Amygdala (tissue), 56 donors: Measurements from ENCODE around the gene HOATZ.

ENCODE experiments used
- DNase-seq, 56 donors: peaks; one replicate each; lab custom pipeline; 2025; lab: John Stamatoyannopoulos, UW

HOATZ gene

DNA sequence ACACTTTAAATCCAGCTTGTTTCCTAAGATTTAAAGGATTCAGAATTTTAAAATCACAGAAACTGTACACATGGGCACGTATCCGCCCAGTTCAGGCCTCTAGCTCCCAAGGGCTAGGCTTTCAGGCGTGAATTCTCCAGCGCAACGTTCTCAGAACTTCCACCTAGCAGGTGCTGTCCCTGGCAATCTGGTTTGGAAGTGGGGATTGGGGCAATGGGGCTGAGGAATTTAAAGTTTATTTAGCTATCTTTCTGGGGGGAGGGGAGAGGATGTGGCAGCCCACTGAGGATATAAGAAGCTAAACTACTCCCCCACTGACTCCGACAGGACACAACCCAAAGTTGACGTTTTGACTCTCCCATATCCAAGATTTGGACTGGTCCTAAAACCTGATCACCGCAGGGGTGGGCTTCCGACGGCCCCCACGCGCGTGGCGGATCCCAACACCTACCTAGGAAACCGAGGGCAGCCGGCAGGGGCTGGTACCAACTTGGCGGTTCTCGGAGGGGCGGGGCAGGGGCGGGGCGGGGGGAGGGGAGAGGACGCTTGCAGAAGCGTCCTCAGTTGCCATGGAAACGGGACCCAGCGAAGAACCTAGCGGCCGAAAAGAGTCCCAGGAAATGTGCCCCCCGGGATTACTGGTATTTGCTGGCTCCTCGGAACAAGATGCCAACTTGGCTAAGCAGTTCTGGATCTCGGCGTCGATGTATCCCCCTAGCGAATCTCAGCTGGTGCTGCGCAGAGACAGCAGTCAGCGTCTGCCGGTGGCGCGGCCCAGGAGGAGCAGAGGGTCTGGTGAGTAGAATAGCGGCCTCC lies at the start of gene HOATZ:
HOATZ (plus strand) TSS at position 563 of the 816 bp plus-strand sequence; CDS start at position 570, 7 bp downstream.
- peak in 8 of 56 donors; percentile 4 to 28 (median 20) for DNase-seq

DNA sequence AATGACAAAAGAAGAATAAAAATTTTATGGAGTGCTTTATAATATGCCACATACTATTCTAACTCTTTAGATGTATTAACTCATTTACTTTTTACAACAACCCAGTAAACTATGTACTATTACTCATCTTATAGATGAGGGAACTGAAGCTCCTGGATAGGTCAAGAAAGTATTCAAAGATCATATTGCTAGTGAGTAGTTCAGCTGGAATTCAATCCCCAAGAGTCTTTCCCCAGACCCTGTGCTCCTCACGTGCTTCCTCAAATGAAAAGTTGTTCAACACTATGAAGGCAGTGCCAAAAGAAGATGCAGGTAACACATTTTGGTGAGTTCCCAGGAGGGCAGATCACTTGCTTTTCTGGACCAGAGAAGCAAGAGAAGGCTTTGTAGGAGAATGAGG lies 49.2 kb upstream of the HOATZ start:
- no peak for DNase-seq

DNA sequence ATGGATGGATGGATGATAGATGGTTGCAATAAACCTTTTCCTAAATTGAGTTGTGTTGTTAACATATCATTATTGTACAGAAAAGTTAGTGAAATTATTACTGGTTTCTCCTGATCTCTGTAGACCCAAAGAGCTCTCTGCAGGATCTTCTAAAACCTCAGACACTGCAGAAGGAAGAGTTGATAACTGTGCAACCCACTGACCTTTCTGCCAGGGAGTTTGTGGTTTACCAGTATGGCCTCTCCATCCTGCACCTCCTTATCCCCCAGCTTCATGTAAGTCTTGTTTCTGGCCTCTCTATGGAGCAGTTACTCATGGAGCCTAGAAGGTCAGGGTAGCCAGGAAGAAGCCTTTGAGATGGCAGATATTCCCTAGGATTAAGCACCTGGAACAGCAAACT lies 48.0 kb upstream of the HOATZ start:
- DNase-seq = no peak

DNA sequence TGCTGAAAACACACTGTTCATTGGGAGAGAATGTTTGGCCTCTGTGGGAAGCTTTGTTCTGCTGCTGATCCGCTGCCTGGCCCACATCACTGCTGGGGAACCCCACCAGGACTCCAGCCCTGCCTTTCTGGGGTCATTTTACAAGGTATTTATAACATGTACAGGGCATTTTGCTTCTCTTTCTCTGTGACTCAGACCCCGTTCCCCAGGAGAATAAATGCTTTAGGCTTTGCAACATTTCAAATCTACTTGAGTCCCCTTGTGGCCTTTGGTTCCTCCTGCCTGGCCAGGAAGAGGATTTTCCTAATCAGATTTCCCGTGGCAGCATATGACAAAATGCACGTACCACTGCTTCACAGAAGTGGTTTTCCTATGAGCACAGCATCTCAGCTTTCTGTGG lies 45.4 kb upstream of the HOATZ start:
- DNase-seq = no peak

DNA sequence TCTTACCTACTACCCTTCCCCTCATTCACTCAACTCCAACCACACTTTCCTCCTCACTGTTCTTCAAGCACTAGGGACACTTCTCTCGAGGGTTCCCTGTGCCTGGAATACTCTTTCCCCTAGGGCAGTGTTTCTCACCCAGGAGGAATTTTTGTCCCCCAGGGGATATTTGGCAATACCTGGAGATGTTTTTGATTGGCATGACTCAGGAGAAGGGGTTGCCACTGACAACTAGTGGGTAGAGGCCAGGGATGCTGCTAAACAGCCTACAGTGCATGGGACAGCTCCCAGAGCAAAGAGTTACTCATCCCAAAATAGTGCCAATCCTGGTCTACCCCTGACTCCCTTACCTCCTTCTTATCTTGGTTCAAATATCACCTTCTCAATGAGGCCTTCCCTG lies 42.4 kb upstream of the HOATZ start:
- no peak for DNase-seq

DNA sequence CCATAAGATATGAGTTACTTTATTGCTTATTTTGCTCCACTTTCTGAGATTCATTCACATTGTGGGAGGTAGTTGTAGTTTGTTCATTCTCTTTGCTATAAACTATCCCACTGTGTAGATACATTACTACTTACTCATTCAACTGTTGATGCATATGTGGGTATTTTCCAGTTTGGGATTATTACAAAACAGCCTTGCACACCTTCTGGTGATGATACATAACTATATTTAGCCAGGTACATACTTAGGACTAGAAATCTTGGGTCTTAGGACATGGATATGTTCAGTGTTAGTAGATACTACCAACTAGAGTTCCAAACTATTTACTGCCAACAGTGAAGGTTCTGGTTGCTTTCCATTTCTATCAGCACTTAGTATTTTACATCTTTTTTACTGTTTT lies 40.1 kb upstream of the HOATZ start:
- DNase-seq = no peak

DNA sequence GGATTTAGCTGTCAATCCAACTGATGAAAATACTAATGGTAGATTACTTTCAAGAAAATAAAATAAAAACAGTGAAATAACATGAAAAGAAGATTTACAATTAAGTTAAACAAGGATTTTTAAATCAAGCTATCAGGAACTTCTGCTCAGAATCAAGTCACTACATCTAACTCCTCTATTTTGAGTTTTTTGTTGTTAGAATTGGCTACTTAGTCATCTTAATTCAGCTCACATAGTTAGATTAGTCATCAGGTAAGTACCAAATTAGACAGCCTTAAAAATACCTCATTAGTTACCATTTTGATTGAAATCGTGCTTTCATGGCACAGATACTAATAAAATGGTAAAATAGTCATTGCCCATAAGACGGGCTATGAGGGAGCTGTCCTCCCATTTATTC lies 38.2 kb upstream of the HOATZ start:
- no peak for DNase-seq

DNA sequence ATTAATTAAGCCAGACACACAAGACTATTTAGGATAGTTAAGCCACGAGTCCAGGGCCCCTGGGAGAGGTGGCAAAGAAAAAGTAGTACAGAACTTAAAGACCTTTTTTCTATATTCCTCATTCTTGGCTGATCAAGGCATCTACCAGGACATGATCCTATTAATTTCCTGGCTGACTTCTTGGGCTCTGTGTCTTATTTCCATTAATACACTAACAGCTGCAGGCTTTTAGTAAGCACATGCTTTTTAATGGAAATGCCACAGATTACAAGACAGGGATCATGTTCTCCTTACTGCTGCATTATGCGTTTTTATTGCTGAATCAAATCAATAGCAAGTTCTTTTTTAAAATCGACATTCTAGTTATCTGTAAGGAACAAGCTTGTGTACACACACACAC lies 37.6 kb upstream of the HOATZ start:
- DNase-seq = no peak

DNA sequence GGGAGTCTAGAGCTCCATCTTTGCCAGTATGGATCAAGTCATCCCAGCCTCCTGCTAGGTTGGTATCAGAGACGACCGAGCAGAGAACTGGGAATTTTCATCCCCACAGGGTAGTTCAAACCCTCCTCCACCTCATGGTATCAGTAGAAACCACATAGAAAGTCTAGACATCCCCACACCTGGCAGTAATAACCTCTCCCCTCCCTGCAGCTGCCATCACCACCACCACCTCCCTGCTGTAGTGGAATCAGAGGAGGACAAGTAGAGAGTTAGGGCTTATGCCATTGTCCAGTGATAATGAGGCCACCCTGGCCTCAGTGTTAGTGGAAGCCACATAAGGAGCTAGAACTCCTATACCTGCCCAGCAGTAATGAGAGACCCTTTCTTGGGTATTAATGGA lies 36.7 kb upstream of the HOATZ start:
- DNase-seq = no peak

DNA sequence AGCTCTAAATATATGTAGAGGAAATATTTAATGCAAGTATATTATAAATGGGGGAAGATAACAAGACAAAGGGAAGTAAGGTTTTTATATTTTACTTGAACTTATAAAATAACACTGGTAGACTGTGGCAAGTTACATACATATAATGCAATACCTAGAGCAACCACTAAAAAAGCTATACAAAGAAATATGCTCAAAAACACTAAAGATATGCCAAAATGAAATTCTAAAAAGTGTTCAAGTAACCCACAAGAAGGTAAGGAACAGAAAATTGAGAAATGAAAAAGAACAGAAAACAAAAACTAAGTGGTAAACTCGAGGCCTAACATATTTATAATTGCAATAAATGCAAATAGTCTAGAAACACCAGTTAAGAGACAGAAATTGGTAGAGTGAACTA lies 34.9 kb upstream of the HOATZ start:
- DNase-seq = no peak

DNA sequence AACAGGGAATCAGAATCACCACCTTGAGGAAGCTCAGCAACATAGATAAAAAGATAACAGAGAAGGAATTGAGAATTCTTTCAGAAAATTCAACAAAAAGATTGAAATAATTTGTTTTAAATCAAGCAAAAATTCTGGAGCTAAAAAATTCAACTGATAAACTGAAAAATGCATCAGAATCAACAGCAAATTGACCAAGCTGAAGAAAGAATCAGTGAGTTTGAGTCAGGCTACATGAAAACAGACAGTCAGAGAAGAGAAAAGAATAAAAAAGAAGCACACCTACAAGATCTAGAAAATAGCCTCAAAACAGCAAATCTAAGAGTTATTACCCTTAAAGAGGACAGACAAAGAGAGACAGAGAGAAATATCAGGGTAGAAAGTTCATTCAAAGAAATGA lies 31.1 kb upstream of the HOATZ start:
- no peak for DNase-seq

DNA sequence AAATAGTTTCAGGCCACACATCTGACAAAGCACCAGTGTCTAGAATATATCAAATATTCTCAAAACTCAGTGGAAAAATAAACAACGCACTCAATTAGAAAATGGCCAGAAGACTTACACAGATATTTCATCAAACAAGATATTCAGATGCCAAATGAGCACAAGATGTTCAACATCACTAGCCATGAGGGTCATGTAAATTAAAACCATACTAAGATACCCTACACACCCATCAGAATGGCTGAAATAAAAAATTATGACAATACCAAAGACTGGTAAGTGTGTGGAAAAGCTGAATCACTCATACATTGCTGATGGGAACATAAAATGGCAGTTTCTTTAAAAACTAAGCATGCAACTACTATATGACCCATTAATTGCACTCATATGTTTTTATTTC lies 24.1 kb upstream of the HOATZ start:
- no peak for DNase-seq

DNA sequence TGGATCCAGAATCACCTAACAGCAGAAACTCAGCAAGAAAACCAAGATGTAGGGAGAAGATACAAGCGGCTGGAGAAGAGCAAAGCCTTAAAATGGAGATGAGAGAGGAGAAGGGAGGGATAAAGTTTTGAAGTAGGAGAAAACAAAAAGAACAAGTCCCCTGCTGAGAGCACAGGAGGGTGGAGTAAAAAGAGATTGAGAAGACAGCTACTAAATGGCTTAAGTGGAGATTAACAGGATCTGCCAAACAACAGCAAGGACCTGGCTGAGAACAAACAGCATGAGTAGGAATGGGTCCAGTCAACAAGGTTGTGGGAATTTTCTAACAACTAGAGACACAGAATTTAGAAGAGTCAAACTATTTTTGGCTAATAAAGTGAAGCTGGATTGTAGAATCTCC lies 20.5 kb upstream of the HOATZ start:
- no peak for DNase-seq

DNA sequence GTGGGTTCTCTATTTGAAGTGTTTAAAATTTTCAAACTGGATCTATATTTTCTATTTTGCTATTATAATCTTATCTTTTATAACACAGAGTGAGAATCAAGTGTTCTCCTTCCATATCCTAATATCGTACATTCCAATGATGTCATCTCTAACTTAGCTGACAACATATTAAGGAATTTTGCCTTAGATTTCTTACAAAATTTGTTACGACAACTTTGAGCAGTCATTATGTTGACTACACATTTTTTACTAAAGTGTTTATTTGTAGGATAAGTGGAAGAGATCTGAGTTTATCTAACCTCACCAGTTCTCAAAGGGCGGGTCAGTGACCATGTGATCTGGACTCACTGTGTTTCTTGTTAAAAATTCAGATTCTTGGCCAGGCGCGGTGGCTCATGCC lies 15.1 kb upstream of the HOATZ start:
- no peak for DNase-seq

DNA sequence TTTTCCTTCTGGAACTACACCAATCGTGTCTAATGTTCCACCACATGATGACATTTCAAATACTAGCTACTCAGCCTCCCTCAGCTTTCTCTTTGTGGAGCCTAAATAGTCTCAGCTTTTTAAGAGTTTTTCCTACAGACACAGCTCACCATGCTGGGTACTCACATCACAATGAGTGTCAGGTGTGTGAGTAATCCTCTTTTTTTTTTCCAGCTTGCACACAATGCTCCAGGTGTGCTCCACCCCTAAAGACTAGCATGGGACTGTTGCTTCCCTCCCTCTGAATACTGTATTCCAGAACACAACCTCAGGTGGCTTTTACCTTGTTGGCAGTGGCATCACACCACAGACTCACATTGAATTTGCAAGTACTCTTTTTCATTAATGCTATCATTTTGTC lies 14.1 kb upstream of the HOATZ start:
- no peak for DNase-seq

DNA sequence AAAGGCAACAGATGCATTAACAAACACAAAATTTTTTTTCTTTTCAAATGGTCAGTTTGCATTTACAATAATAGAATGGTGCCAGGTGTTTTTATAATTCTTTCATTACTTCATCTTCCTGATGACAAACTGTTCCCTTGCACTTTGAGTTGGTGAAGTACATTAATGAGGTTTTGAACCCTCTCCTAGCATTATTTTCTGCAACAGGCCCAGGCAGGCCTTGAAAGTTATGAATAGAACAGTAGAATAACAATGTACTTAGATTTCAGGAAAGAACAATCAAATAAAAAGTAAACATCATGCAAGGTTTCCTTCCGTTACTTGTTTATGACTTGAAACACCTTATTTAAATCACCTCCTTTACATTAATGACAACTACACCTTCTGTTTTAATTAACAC lies 12.0 kb upstream of the HOATZ start:
- DNase-seq = no peak

DNA sequence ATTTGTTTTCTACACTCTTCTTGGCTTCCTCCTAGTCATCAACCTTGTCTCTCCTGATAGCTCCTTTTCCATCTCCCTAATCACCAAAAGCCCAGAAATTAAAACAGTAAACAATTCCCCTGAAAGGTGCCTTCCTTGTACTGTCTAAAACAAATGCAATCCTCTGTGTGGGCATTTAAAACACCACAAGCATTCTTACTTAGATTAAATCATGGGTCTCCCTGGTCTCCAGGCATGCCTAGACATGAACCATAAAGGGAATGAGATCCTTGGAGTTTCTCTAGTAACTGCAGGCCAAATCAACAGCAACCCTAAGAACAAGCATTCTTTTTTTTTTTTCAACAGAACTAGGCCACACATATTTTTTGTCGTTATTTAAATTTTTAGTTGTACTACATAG lies 4.3 kb upstream of the HOATZ start:
- no peak for DNase-seq

DNA sequence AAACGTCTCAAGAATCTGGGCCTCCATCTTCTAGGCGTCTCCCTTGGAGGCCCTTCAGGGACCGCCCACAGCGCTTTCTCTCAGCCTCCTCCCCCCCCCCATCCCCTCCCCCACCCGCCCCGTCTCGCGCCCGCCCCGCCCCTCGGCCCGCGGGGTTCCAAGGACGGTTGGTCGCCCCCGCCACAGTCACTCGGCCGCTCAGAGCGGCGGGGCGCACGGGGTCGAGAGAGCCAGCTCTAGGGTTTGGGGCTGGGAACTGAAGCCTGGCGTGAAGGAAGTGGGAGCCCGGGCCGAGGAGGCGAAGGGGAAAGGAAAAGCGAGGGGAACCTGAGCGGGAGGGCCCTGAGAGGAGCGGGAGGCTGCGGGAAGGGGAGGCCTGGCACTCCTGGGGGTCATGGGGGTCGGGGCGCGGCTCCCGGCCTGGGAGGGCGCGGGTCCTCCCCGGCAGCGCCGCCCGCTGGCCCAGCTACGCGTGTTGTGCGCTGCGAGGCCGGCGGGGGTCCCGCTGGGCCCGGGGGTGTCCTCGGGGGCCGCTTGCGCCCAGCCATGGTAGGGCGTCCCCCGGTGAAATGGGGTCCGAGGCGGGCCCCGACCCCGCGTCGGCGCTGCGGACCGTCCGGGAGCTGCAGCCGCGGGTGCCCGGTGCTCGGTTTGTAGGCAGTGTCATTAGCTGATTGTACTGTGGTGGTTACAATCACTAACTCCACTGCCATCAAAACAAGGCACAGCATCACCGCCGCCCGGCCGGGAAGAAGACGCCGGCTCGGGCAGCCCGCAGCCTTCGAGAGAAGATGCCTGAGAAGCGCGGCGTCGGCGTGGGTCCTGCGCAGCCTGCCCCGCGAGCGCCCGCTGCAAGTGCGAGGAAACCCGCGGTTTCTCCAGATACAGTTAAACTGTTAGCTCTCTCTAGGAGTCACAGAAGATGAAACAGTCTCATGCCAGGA lies 2.0 kb upstream of the HOATZ start, which contains the start of gene BTG4:
BTG4 (minus strand) TSS at position 91 of the 944 bp plus-strand sequence. CDS start 13,610 bp downstream, outside the sequence.
- peak in 5 of 56 donors; percentile 9 to 17 (median 16) for DNase-seq

DNA sequence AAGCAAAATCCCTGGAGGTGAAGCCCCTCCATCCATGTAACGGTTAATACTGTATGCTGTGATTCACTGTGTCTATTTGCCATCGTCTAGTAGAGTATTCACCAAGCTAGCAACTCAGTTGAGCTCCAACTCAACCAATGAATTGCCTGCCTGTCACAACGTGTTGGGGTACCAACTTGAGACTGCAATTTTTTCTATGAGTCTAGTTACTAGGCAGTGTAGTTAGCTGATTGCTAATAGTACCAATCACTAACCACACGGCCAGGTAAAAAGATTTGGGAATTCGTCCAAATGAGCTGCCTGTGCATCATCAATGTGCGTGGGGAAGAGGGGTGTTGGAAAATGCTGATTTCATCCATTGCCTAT lies 1.4 kb upstream of the HOATZ start:
- no peak for DNase-seq

DNA sequence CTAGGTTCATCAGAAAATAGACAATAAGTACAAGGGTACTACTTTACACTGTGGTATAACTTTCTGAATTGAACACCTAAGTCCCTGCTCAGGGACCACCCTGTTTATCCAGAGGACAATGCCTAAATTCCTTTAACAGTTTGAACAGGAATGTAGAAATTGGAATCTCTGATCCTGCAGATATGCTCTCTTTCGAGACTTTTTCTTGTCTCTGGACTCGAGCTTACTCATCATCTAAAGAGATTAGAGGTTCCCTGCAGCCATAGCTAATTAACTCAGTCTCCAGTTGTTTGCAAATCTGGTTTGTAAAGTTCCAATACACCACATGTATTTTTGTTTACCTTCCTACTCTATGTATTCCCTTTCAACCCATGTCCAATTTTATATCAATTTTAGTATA lies 1.0 kb downstream of the HOATZ start:
- no peak for DNase-seq

DNA sequence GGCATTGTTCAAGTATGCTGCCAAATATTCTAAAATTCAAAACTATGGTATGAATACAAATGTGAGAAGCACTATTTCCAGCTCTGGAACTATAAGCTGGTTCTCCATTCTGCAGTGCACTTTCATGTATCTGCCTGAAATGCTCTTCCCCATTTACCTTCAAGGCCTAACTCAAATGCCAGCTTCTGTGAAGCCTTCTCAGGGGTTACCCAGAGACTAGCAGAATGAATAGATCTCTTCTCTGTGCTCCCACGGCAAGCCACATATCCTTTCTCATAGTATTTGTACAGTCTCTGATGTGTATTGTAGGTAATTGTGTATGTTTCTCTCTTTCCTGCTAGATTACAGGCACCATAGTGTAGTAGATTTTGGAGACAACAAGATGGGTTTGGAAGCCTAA lies 4.1 kb downstream of the HOATZ start:
- no peak for DNase-seq

DNA sequence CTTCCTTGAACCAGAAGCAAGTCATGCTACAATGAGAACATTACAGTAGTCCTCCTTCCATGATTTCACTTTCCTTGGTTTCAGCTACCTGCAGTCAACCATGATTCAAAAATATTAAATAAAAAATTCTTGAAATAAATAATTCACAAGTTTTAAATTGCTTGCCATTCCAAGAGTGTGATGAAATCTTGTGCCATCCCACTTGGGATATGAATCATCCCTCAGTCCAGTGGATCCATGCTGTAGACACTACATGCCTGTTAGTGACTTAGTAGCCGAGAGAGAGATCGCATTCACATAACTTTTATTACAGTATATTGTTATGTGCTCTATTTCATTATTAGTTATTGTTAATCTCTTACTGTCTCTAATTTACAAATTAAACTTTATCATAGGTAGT lies 6.0 kb downstream of the HOATZ start:
- DNase-seq = no peak
